Measurements from ENCODE around the gene GRM7.

- TF ChIP-seq CTCF (IDR thresholded peaks at IDR 0.05) (no peak), EZH2 (IDR thresholded peaks at IDR 0.05; ENCODE audit: borderline replicate concordance, insufficient read depth, low read depth, low read length, poor library complexity, severe bottlenecking) (no peak)
Observed at GRCh38 chr3:7740458-7740857, 879.5 kb downstream of the GRM7 start.
